Iris pigment epithelial cell (primary cell): ENCODE measurements around the gene FAM171A2.

Experiments
- DNase-seq: peaks from one replicate; pipeline ENCODE4 v3.0.0-alpha.2; 2011; ENCODE audit warnings: low read depth

FAM171A2 gene

DNA sequence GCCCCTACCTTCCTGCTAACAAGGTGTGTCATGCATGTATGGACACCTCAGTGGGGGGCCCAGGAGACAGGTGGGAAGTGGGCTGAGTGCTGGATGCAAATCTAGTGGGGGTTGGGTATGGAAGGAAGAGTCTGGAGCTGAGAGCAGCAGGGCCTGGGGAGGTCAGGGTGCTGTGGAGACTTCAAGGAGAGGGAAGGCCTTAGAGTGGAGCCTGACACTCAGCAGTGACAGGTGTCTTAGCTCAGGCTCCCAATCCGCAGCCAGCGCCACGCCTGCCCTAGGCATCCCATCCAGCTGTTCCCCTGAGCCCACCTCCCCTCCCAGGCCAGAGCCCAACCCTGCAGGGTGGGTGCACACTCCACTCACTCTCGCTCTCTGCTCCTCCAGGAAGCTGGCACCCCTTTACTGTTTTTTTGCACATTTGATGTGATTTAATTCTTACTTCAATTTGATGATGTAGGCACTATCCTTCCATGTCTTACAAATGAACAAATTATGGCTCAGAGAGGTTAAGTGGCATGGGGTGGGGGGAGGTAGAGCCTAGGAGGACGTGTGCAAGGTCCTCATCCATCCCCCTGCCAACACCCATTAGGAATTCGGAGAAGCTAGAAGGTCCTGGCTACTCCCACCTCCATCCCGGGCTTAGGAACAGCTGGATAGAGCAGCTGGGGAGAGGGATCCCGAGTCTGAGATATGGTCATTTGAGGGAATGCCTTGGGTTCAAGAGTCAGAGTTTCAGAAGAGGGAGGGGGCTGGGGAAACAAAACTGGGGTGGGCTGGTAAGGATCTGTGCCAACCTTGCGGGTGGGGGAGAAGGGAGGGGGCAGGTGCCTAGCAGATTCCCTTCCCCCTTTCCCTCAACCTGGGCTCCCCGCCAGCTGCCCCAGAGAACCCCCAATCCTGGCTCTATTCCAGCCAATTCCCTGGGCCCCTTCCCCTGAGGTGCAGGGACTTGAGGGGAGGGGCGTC, 2.1 kb downstream of the FAM171A2 start:
- DNase-seq = no peak

GRCh38 chr17:44360826-44361225, 2.8 kb downstream of the FAM171A2 start:
- DNase-seq = peak; percentile 41

GRCh38 chr17:44360144-44360533, 3.5 kb downstream of the FAM171A2 start:
- no peak for DNase-seq

DNA sequence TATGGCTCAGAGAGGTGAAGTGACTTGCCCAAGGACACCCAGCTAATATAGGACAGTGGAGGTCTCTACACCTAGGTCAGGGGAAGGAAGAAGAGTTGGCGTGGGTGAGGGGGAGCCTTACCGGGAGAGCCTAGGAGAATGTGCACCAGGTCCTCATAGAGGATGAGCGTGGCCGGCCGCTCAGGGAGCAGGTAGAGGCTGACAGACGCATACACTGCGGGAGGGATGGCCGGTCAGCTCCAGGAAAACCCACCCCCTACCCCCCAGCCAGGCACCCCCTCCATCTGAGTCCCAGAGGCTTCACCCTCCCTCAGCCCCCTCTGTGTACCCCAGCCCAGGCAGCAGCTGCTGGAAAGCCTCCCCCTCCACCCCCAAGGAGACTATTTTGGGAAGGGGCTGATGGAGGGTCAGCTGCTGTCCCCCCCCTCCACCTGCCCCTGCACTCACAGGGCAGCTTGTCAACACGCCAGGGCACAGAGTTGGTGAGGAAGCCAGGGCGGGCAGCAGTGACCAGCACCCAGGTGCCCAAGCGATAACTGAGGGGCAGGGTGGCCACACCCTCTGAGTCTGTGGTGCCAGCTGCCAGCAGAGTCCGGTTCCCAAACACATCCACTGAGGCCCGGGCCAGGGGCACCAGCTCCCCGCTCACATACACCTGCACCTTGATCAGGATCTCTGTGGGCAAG, 4.1 kb downstream of the FAM171A2 start:
- no peak for DNase-seq

- DNase-seq = no peak
Measured at GRCh38 chr17:44359006-44359405, 4.6 kb downstream of the FAM171A2 start.

DNA sequence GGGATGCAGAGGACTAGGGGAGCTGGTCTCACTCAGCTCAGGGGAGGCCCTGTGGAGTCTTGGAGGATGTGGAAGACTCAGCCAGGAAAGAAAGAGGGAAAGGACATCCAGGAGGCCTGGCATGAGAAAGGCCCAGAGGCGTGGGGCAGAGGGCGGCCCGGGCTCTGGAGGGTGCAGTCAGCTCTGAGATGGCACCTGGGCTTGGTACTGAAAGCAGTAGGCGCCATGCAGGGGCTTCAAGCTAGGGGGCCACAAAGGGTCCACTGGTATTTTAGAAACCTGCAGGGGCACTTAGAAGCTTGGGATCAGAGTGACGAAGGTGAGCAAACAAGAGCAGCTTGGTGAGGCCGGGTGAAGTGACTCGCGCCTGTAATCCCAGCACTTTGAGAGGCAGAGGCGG, 5.6 kb downstream of the FAM171A2 start:
- DNase-seq = no peak

DNA sequence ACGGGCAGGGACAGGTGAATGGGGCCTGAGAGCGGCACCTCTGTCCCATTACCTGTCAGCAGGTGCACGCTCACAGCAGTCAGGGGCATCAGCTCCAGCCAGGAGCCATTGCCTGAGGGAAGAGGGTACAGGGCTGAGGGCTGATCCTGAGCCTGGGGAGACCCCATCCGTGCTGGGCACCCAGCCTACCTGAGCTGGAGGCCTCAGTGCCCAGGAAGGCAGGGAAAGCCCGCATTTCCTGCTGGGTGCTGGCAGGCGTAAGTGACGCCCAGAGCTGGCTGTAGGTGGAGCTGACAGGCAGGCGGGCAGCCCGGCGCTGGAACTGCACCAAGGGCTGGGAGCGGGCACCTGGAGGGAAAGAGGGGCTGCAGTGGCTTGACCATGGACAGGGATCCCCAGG, 7.4 kb downstream of the FAM171A2 start:
- DNase-seq = no peak

GRCh38 chr17:44355642-44356099, 8.0 kb downstream of the FAM171A2 start:
- no peak for DNase-seq

GRCh38 chr17:44354582-44355561, 8.8 kb downstream of the FAM171A2 start:
- DNase-seq = no peak

DNA sequence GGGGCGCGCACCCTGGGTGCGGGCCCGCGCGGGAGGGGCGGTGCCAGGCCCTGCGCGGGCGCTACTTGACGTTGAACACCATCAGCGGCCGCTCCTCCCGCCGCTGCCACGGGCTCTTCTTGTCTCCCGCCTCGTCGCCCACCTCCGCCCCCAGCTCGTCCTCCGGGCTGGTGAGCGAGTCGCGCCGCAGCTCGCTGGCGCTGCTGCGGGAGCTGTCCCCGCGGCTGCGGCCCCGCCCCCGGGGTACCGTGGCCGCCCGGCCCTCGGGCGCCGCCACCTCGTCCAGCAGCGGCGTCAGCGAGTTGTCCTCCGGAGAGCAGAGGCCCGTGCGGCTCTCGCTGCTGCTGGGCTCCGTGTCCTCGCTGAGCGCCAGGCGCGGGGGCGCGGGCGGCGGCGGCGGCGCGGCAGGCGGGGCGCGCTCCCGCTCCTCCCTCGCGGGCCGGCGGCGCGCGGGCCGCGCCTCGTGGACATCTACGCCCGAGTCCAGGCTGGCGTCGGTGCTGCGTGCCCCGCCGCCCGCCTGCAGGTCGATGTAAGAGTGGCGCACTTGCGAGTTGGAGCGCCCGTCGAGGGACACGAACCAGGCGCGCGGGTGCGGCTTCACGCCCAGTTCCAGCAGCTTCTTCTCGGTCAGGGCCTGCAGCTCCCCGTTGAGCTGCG, 9.9 kb downstream of the FAM171A2 start:
- DNase-seq = no peak

DNA sequence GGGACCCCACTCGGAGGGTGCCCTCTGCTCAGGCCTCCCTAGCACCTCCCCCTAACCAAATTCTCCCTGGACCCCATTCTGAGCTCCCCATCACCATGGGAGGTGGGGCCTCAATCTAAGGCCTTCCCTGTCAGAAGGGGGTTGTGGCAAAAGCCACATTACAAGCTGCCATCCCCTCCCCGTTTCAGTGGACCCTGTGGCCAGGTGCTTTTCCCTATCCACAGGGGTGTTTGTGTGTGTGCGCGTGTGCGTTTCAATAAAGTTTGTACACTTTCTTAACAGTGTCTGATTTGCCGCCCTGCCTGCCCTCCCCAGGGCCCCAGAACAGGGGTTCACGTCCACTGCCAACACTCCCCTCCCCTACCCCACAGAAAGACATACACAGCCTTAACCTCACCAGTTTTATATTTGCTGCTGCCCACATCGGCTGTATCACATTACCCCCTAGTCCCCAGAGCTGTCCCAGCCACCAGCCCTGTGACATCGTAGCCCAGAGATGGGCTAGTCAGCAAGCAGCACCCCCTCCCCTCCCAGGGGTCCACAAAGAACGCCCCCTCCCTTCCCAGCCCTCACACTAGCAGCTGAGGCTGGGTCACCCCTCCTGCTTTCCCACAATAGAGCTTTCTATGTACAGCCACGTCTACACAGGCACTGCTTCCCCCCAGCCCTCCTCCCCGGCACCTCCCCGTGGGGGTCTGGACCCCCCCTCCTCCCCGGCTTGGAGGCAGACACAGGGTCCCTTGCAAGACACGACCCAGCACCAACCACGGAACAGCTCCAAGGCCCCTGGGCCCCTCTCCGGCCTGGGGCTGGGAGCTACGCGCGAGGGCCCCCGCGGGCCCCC, 10.6 kb downstream of the FAM171A2 start:
- no peak for DNase-seq

- DNase-seq = no peak
Measured at GRCh38 chr17:44351961-44352827, 11.5 kb downstream of the FAM171A2 start.

DNA sequence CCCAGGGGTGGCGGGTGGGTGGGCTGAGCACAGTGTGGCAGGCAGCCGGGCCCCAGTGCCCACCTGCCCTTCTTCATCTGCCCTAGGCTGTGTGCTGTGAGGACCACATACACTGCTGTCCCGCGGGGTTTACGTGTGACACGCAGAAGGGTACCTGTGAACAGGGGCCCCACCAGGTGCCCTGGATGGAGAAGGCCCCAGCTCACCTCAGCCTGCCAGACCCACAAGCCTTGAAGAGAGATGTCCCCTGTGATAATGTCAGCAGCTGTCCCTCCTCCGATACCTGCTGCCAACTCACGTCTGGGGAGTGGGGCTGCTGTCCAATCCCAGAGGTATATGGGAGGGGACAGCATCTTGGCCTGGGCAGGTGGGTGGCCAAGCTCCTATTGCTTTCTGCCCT, 12.2 kb downstream of the FAM171A2 start:
- DNase-seq = no peak

GRCh38 chr17:44350733-44351226, 12.9 kb downstream of the FAM171A2 start:
- peak; percentile 41 for DNase-seq

DNA sequence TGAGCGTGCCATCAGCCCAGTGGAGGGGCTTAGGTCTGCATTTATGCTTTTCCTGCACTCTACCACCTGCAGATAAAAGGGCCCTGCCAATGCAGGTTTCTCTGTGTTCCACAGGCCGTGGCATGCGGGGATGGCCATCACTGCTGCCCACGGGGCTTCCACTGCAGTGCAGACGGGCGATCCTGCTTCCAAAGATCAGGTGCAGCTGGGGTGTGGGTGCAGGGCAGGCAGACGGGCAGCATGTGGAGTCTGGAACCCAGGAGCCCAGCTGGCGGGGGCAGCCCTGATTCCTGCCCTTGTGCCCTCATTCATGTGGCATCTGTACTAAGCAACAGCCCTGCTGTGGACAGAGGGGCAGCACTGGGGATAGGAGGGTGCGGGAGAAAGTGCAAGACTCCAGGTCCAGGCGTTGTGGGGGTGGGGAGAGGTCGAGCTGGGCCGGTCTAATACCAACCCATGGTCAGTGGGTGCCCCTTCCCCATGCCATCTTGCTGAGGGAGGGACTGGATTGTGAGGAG, 14.0 kb downstream of the FAM171A2 start:
- DNase-seq = no peak

GRCh38 chr17:44348988-44349364, 14.7 kb downstream of the FAM171A2 start:
- no peak for DNase-seq

DNA sequence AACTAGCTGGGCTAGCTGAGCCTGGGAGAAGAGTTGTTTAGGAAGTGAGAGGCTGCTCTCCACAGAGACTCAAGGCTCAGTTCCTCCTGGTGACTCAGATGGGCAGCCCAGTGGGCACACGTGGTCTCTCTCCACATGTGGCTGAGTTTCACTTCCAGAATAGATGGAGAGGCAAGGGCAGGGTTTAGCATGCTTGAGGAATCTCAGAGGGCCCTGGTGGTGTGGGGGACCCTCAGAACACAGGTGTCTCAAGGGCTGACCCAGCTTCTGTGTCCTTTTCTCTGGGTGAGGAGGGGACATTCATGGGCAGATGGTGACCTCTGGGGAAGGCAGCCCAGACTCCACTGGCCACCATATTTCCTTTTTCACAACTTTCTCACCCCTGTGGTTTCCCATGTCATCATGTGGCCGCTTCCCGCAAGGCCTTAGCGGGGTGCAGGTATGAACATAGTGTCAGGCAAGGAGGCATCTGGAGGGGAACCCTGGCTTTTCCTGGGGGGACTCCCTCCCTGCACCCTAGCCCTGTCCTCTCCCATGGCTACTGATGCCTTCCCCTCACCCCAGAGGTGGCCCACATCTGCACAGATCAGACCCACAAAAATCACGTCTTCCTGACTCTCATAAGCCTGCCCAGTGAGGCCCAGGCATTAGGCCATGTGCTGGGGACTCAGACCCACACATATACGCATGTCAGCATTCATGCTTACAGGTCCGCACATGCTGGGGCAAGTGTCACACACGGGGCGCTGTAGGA, 15.2 kb downstream of the FAM171A2 start:
- peak; percentile 61 for DNase-seq
